IMR-90 (cell line): ENCODE data around the gene POLR2L. TPM values are rescaled to one million over a fixed set of nuclear protein-coding genes. Genes with fewer than 3 reads are reported as not detected.

Experiments
- ATAC-seq: fragments of 200-7000 bp; cut with Tn5 transposase; 2 replicates; pipeline ENCODE4 v1.9.1; 2020; ENCODE audit warnings: low read depth, mild to moderate bottlenecking, moderate library complexity
- BruUV-seq: library from RNA; stranded (reverse); fragments of 400-500 nt; replicated peaks from 2 replicates; lab custom pipeline; 2021; lab: Mats Ljungman, UMichigan
- CTCF ChIA-PET: fragments of 300-600 bp; formaldehyde crosslinking; extraction: SDS; loops from one replicate; lab custom pipeline; 2021; ENCODE audit warnings: antibody characterized with exemption; lab: Yijun Ruan, JAX
- POLR2A ChIA-PET: fragments of 300-600 bp; sonication (Branson Sonifier 250); formaldehyde crosslinking; loops from one replicate; lab custom pipeline; 2022; ENCODE audit warnings: antibody characterized with exemption; ENCODE audit not compliant: unreplicated experiment; lab: Charles Lee
- DNase-seq: peaks from one replicate; pipeline ENCODE4 v3.0.0; 2013
- H2AFZ ChIP-seq: replicated peaks from 2 replicates; pipeline ENCODE3; 2013; ENCODE audit warnings: low read length, mild to moderate bottlenecking; ENCODE audit not compliant: poor library complexity
- H2AK5ac ChIP-seq: 2 replicates; pipeline ENCODE4 v1.6.1; 2013; ENCODE audit warnings: low read depth, low read length, inconsistent platforms
- H2AK9ac ChIP-seq: replicated peaks from 2 replicates; pipeline ENCODE3; 2013; ENCODE audit warnings: mild to moderate bottlenecking, low read depth, low read length, moderate library complexity; ENCODE audit not compliant: poor library complexity
- H2BK120ac ChIP-seq: 2 replicates; pipeline ENCODE4 v1.6.1; 2013; ENCODE audit warnings: low read depth, low read length, inconsistent platforms
- H2BK15ac ChIP-seq: 3 replicates; pipeline ENCODE4 v1.6.1; 2013; ENCODE audit warnings: low read depth, low read length, inconsistent platforms
- H2BK20ac ChIP-seq: 2 replicates; pipeline ENCODE4 v1.6.1; 2013; ENCODE audit warnings: low read depth, mild to moderate bottlenecking, inconsistent platforms, low read length, moderate library complexity
- H2BK5ac ChIP-seq: 2 replicates; pipeline ENCODE4 v1.6.1; 2013; ENCODE audit warnings: mild to moderate bottlenecking, low read depth, low read length, inconsistent platforms; ENCODE audit not compliant: poor library complexity, severe bottlenecking
- H3K14ac ChIP-seq: replicated peaks from 2 replicates; pipeline ENCODE4 v1.6.1; 2013; ENCODE audit warnings: low read depth, low read length, inconsistent platforms
- H3K18ac ChIP-seq: 2 replicates; pipeline ENCODE4 v1.6.1; 2013; ENCODE audit warnings: low read depth, low read length, control low read depth
- H3K23ac ChIP-seq: 2 replicates; pipeline ENCODE4 v1.6.1; 2013; ENCODE audit warnings: low read depth, low read length, inconsistent platforms
- H3K27ac ChIP-seq: 2 replicates; pipeline ENCODE4 v1.5.1; 2013; ENCODE audit warnings: mild to moderate bottlenecking, control low read depth, low read length; ENCODE audit not compliant: insufficient read depth
- H3K27me3 ChIP-seq: 2 replicates; pipeline ENCODE4 v1.6.1; 2013; ENCODE audit warnings: low read length; ENCODE audit not compliant: control insufficient read depth, insufficient read depth
- H3K36me3 ChIP-seq: 2 replicates; pipeline ENCODE4 v1.6.1; 2013; ENCODE audit warnings: low read length, mixed read lengths; ENCODE audit not compliant: control insufficient read depth, insufficient read depth
- H3K4ac ChIP-seq: 2 replicates; pipeline ENCODE4 v1.6.1; 2013; ENCODE audit warnings: low read depth, low read length, inconsistent platforms
- H3K4me1 ChIP-seq: 2 replicates; pipeline ENCODE4 v1.6.1; 2013; ENCODE audit warnings: low read length, mixed read lengths; ENCODE audit not compliant: control insufficient read depth, insufficient read depth
- H3K4me2 ChIP-seq: 2 replicates; pipeline ENCODE4 v1.6.1; 2013; ENCODE audit warnings: low read depth, mild to moderate bottlenecking, control low read depth, low read length, moderate library complexity
- H3K4me3 ChIP-seq: 2 replicates; pipeline ENCODE4 v1.5.1; 2013; ENCODE audit warnings: low read depth, mild to moderate bottlenecking, control low read depth, low read length, moderate library complexity; ENCODE audit not compliant: insufficient read depth
- H3K56ac ChIP-seq: 2 replicates; pipeline ENCODE4 v1.6.1; 2013; ENCODE audit warnings: low read length, inconsistent platforms; ENCODE audit not compliant: insufficient read depth; ENCODE audit errors: extremely low read depth
- H3K79me1 ChIP-seq, 2 experiments: 2 replicates each; pipeline ENCODE4 v1.6.1; 2013; ENCODE audit warnings: low read length in 2 of 2, inconsistent platforms in 1 of 2, low read depth in 1 of 2
- H3K9ac ChIP-seq: 2 replicates; pipeline ENCODE4 v1.6.1; 2013; ENCODE audit warnings: low read depth, low read length, control low read depth
- H3K9me1 ChIP-seq: 2 replicates; pipeline ENCODE4 v1.6.1; 2013; ENCODE audit warnings: low read length, inconsistent platforms; ENCODE audit not compliant: insufficient read depth
- H3K9me3 ChIP-seq: 2 replicates; pipeline ENCODE4 v1.6.1; 2013; ENCODE audit warnings: low read length; ENCODE audit not compliant: control insufficient read depth, insufficient read depth
- H4K20me1 ChIP-seq: 2 replicates; pipeline ENCODE4 v1.6.1; 2013; ENCODE audit warnings: low read length, inconsistent platforms; ENCODE audit not compliant: insufficient read depth
- H4K5ac ChIP-seq: 2 replicates; pipeline ENCODE4 v1.6.1; 2013; ENCODE audit warnings: mild to moderate bottlenecking, low read depth, low read length, control low read depth
- H4K8ac ChIP-seq, 2 experiments: 2 replicates each; pipeline ENCODE4 v1.6.1; 2013; ENCODE audit warnings: low read depth in 2 of 2, low read length in 2 of 2, control low read depth in 1 of 2, inconsistent platforms in 1 of 2
- H4K91ac ChIP-seq: 2 replicates; pipeline ENCODE4 v1.6.1; 2013; ENCODE audit warnings: low read depth, low read length, inconsistent platforms; ENCODE audit not compliant: insufficient read depth
- BHLHE40 ChIP-seq: fragments of 150-350 bp; IDR thresholded peaks from 2 replicates; pipeline ENCODE4 v1.6.1; 2016; ENCODE audit warnings: mild to moderate bottlenecking, low read depth, low read length
- MAFK ChIP-seq: IDR thresholded peaks from 2 replicates; pipeline ENCODE4 v1.6.1; 2012; ENCODE audit warnings: low read depth, low read length, improper control_type of control experiment
- RAD21 ChIP-seq: IDR thresholded peaks from 2 replicates; pipeline ENCODE4 v1.6.1; 2012; ENCODE audit warnings: low read length, improper control_type of control experiment
- WGBS, 2 experiments: methylation state at CpG; one replicate each; pipeline versions ENCODE4 v1.1.5 to v1.1.7; 2013; ENCODE audit warnings: missing lambda C conversion rate in 2 of 2; ENCODE audit not compliant: insufficient read length in 1 of 2; ENCODE audit errors: extremely low coverage in 2 of 2; 5-methylcytosine and 5-hydroxymethylcytosine counted together
- dilution Hi-C: fragments of 300-500 bp; cut with HindIII; formaldehyde crosslinking; loops from one replicate; pipeline ENCODE4 v1.14.3; 2018; ENCODE audit warnings: low sequenced_read_pairs; ENCODE audit not compliant: unreplicated experiment
- in situ Hi-C: fragments of 300-500 bp; cut with MboI; formaldehyde crosslinking; loops from 3 replicates; pipeline ENCODE4 v1.14.3; 2019; ENCODE audit warnings: low sequenced_read_pairs, inconsistent platforms, mixed read lengths
- intact Hi-C: fragments of 100-400 bp; cut with micrococcal nuclease; formaldehyde crosslinking; loops from 2 replicates; pipeline ENCODE4 v1.10.0; 2022
- polyA plus RNA-seq, 3 experiments: library from polyadenylated mRNA; depleted of rRNA; stranded (reverse); fragments of >200 nt; gene quantifications; 2 replicates each; pipeline ENCODE4 v1.2.3, GENCODE V29; 2012; ENCODE audit warnings: low replicate concordance in 1 of 3
- total RNA-seq: library from RNA; depleted of rRNA; stranded (reverse); fragments of >200 nt; gene quantifications from 2 replicates; pipeline ENCODE4 v1.2.3, GENCODE V29; 2012

The POLR2L gene
- total and polyA plus RNA-seq, 2 of the 4 experiments (the other 2 are of a cell fraction) = 44.4 to 416 TPM

GRCh38 chr11:864898-865297 lies 22.6 kb upstream of the POLR2L start:
- Histone ChIP-seq H3K4me3 (no peak overlapping the region), H3K4ac (no peak overlapping the region), H3K9me1 (peaks cover 5% of the 10 kb centered on the region), H3K9me3 (no peaks in the 10 kb centered on the region), H4K5ac (no peak overlapping the region), H2BK5ac (no peak overlapping the region), H3K27ac (no peak overlapping the region), H4K91ac (no peak overlapping the region), H3K4me1 (peaks cover 5% of the 10 kb centered on the region; the same call in 1 of the 2 replicates), H3K23ac (no peak overlapping the region), H2AK5ac (no peak overlapping the region), H3K9ac (no peak overlapping the region), H3K79me1 (peaks cover 14 to 46% of the 10 kb centered on the region in 2 experiments; a peak in 3 of 4 replicates), H4K20me1 (peaks cover 46% of the 10 kb centered on the region), H3K56ac (no peak overlapping the region), H3K27me3 (no peaks in the 10 kb centered on the region), H4K8ac (no peak overlapping the region), H3K14ac (no peak overlapping the region), H3K18ac (no peak overlapping the region), H2BK120ac (no peak overlapping the region), H2BK15ac (no peak overlapping the region), H2AK9ac (no peak overlapping the region), H3K36me3 (peaks cover 34% of the 10 kb centered on the region; the same call in 1 of the 2 replicates), H2AFZ (no peak overlapping the region), H2BK20ac (no peak overlapping the region), H3K4me2 (no peak overlapping the region)
- intact Hi-C loops = no loop called here
- CTCF ChIA-PET = no interaction called here
- in situ Hi-C loops = no loop called here
- TF ChIP-seq BHLHE40 (no peak), MAFK (no peak), RAD21 (no peak)
- ATAC-seq (no peak), DNase-seq (no peak)
- dilution Hi-C loops = no loop called here
- BruUV-seq = no TSS peak
- POLR2A ChIA-PET = no interaction called here
- 100% methylated on average over 2 of the region's 11 CpGs; no CpG with 5 or more reads in 1 of the 2 experiments for WGBS, 2 experiments
